H4 (cell line): ENCODE results near the gene HEY2. TPM values are rescaled to one million over a fixed set of nuclear protein-coding genes. Genes with fewer than 3 reads are reported as not detected.
"Not testable (repeated sequence)": the region's sequence is repeated elsewhere in the genome, so short reads cannot be mapped to it uniquely, and the experiment has no call there.

Source experiments
- DNase-seq: peaks from one replicate; pipeline ENCODE4 v3.0.0-alpha.2; 2015; ENCODE audit warnings: low spot score
- total RNA-seq: library from RNA; depleted of rRNA; stranded (reverse); fragments of >200 nt; shearing (Covaris generic); gene quantifications from 2 replicates; pipeline ENCODE4 v1.2.3, GENCODE V29; 2014; rRNA removed

The HEY2 gene
- total RNA-seq, 1 experiment from 2014 or later = 0.93 TPM

GRCh38 chr6:125795301-125795700 is 45.9 kb downstream of the HEY2 start:
- no peak for DNase-seq

- DNase-seq = no peak
Measured at GRCh38 chr6:125797120-125797885, 47.9 kb downstream of the HEY2 start.

DNA sequence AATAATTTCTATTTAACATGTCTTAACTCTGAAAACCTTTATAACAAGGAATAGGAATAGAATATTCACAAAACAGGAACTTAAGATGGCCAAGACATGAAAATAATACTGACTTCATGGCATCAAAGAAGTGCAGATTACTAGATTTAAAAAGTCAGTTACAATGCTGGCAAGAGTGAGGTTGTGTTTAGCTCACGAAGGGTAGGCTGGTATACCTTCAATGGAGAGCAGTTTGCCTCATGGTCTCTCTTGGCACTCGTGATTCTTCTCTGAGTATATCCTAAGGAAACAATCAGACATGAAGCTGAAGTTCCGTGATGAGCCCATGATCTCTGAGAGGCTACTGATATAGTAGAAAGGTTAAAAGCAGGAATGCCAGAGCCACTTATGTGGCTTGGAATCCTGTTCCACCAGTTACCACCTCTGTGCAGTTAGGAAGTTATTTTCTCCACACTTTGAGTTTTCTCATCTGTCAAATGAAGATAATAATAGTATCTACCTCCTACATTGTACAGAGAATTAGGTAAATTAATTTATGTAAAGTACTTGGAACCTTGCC is 48.5 kb downstream of the HEY2 start:
- no peak for DNase-seq

- no peak for DNase-seq
Measured at GRCh38 chr6:125798734-125799508, 49.5 kb downstream of the HEY2 start.

GRCh38 chr6:125802383-125802782 is 53.0 kb downstream of the HEY2 start:
- no peak for DNase-seq

GRCh38 chr6:125802943-125803377 is 53.5 kb downstream of the HEY2 start:
- peak; percentile 28 for DNase-seq

DNA sequence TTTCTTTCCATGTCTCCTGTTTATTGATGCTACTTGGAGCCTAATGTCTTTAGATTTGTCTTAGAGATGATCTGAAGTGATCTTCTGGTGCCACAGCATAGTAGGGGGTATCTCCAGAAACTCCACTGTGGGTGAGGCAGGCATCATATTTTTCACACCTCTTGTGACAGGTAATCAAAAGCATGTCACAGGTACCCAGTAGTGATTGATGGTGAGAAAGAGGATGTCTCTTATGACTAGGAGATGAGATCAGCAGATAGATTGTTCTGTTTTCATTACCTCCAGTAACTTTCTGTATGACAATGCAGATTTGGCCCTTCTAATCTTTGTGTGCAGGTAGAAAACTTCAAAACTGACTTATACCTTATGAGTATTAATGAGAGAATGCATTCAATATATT is 54.8 kb downstream of the HEY2 start:
- DNase-seq = no peak

DNA sequence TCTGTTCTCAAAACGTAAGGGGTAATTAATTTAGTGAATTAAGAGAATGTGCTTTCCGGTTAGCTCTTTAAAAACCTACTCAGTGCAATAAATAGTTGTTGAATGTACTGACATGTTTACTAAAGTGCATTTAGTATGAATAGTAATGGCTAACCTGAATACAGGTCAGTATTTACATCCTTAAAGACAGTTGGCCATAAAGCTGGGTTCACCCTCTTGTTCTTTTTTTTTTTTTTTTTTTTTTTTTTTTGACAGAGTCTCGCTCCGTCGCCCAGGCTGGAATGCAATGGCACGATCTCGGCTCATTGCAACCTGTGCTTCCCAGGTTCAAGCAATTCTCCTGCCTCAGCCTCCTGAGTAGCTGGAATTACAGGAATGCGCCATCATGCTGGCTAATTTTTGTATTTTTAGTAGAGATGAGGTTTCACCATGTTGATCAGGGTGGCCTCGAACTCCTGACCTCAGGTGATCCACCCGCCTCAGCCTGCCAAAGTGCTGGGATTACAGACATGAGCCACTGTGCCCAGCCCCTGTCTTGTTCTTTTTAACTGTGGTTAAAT is 55.5 kb downstream of the HEY2 start:
- not testable (repeated sequence) for DNase-seq

GRCh38 chr6:125806813-125807212 is 57.4 kb downstream of the HEY2 start:
- no peak for DNase-seq

- DNase-seq = no peak
Measured at GRCh38 chr6:125807293-125807692, 57.9 kb downstream of the HEY2 start.

- no peak for DNase-seq
Measured at GRCh38 chr6:125808060-125808459, 58.6 kb downstream of the HEY2 start.

- no peak for DNase-seq
Measured at GRCh38 chr6:125808591-125808990, 59.2 kb downstream of the HEY2 start.

DNA sequence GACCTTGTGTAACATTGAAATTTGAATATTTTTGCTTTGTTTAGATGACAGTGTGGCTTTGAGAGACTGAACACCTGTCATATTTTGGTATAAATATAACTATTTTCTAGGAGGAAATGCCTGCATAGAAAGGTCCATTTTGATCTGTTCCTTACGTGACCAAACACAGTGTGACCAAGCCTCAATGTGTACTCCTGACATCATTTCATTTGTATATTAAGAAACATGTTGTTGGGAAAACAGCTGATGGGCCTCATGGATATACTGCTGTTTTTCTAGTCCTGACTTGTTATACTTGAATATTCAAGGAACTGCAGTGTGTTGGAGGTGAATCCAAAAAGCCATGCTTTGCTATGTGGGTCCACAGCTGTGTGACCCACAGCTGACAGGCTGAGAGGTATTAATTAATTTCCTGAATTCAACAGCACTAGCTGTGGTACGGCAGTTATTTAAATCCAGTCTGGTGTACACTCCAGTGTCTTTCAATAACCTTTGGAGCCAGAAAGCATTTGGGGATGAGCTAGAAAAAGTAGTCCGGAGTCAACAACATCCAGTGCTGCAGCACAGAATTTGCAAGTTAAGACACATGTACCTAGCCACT is 60.2 kb downstream of the HEY2 start:
- DNase-seq = no peak

GRCh38 chr6:125810445-125810844 is 61.0 kb downstream of the HEY2 start:
- no peak for DNase-seq

Other genes starting within 250 kb of the HEY2 start
- gene NCOA7, start 41.3 kb downstream of the HEY2 start, total RNA-seq = 26.1 and 33.4 TPM in 2 replicates
- gene HINT3, start 207.1 kb downstream of the HEY2 start, total RNA-seq = 10.0 and 10.6 TPM in 2 replicates
- gene TRMT11, start 236.9 kb downstream of the HEY2 start, total RNA-seq = 18.4 and 19.1 TPM in 2 replicates